KMS-11 (cell line): ENCODE measurements around the gene RHOV.
A peak's percentile ranks its signal among the peaks of the same experiment; 100 is the strongest.

ENCODE experiments used
- H2AFZ ChIP-seq: fragments of 200-600 bp; sonication (generic); 2 replicates; pipeline ENCODE4 v1.6.1; 2016; ENCODE audit warnings: antibody characterized with exemption, mixed run types, low read depth
- H3K27ac ChIP-seq: fragments of 200-600 bp; sonication (generic); 2 replicates; pipeline ENCODE4 v1.6.1; 2016; ENCODE audit warnings: mild to moderate bottlenecking, mixed run types
- H3K27me3 ChIP-seq: fragments of 200-600 bp; sonication (generic); 2 replicates; pipeline ENCODE4 v1.6.1; 2017; ENCODE audit warnings: mild to moderate bottlenecking, low read depth, mixed run types, moderate library complexity; ENCODE audit not compliant: insufficient read depth
- H3K36me3 ChIP-seq: fragments of 200-600 bp; sonication (generic); 2 replicates; pipeline ENCODE4 v1.6.1; 2017; ENCODE audit warnings: mild to moderate bottlenecking, mixed run types; ENCODE audit not compliant: insufficient read depth
- H3K4me1 ChIP-seq: fragments of 200-600 bp; sonication (generic); 2 replicates; pipeline ENCODE4 v1.6.1; 2016; ENCODE audit warnings: mild to moderate bottlenecking, low read depth, mixed run types; ENCODE audit not compliant: poor library complexity, severe bottlenecking
- H3K4me2 ChIP-seq: fragments of 200-600 bp; sonication (generic); 2 replicates; pipeline ENCODE4 v1.7.0; 2016; ENCODE audit warnings: mild to moderate bottlenecking, mixed run types
- H3K4me3 ChIP-seq: fragments of 200-600 bp; sonication (generic); IDR thresholded peaks from 2 replicates; pipeline ENCODE4 v1.6.1; 2017; ENCODE audit warnings: low read depth, low read length, mixed read lengths; ENCODE audit not compliant: insufficient read depth
- H3K79me2 ChIP-seq: fragments of 200-600 bp; sonication (generic); 2 replicates; pipeline ENCODE4 v1.6.1; 2016; ENCODE audit warnings: low read depth, mixed run types; ENCODE audit not compliant: insufficient read depth
- H3K9ac ChIP-seq: fragments of 200-600 bp; sonication (generic); 2 replicates; pipeline ENCODE4 v1.6.1; 2016; ENCODE audit warnings: mild to moderate bottlenecking, mixed run types
- H4K20me1 ChIP-seq: fragments of 200-600 bp; sonication (generic); 2 replicates; pipeline ENCODE4 v1.6.1; 2016; ENCODE audit warnings: mild to moderate bottlenecking, mixed run types; ENCODE audit not compliant: insufficient read depth
- CTCF ChIP-seq: fragments of 200-600 bp; sonication (generic); conservative IDR thresholded peaks from 2 replicates; pipeline ENCODE4 v1.6.1; 2017; ENCODE audit warnings: low read depth, mild to moderate bottlenecking, antibody characterized with exemption, low read length, moderate library complexity, mixed read lengths

Gene RHOV

GRCh38 chr15:40900256-40901052 is 26.4 kb upstream of the RHOV start:
- H2AFZ ChIP-seq: no peak overlapping the region
- H3K27me3 ChIP-seq: no peaks in the 10 kb centered on the region
- H4K20me1 ChIP-seq: no peaks in the 10 kb centered on the region
- H3K79me2 ChIP-seq: peaks cover 5% of the 10 kb centered on the region; the same call in 1 of the 2 replicates
- no peak overlapping the region for H3K27ac ChIP-seq
- TF ChIP-seq CTCF: no peak
- no peaks in the 10 kb centered on the region for H3K36me3 ChIP-seq
- H3K4me3 ChIP-seq: no peak overlapping the region
- no peak overlapping the region for H3K9ac ChIP-seq
- H3K4me2 ChIP-seq: no peak overlapping the region
- peaks cover 19% of the 10 kb centered on the region for H3K4me1 ChIP-seq

GRCh38 chr15:40899536-40900207 is 25.6 kb upstream of the RHOV start:
- Histone ChIP-seq H3K36me3 (no peaks in the 10 kb centered on the region), H3K4me2 (no peak overlapping the region), H3K9ac (no peak overlapping the region), H3K79me2 (peaks cover 7% of the 10 kb centered on the region; the same call in 1 of the 2 replicates), H3K4me1 (peaks cover 13% of the 10 kb centered on the region), H3K4me3 (no peak overlapping the region), H2AFZ (no peak overlapping the region), H4K20me1 (no peaks in the 10 kb centered on the region), H3K27me3 (no peaks in the 10 kb centered on the region), H3K27ac (no peak overlapping the region)
- no peak for TF ChIP-seq CTCF

- Histone ChIP-seq H3K27ac (peak overlapping the region; percentile 18), H2AFZ (peak overlapping the region; percentile 80), H3K4me2 (peak overlapping the region; percentile 77), H4K20me1 (no peaks in the 10 kb centered on the region), H3K27me3 (no peaks in the 10 kb centered on the region), H3K36me3 (no peaks in the 10 kb centered on the region), H3K4me1 (peaks cover 25% of the 10 kb centered on the region), H3K4me3 (no peak overlapping the region), H3K79me2 (peaks cover 7% of the 10 kb centered on the region; the same call in 1 of the 2 replicates), H3K9ac (peak overlapping the region; percentile 48; the same call in 1 of the 2 replicates)
- peak; percentile 50; the same call in 1 of the 2 replicates for TF ChIP-seq CTCF
These were observed 20.8 kb upstream of the RHOV start for GRCh38 chr15:40894681-40895448.

GRCh38 chr15:40893733-40894680 is 20.0 kb upstream of the RHOV start, which contains the start of gene VPS18:
TSS of gene VPS18 (plus strand) at chr15:40894450. CDS start at chr15:40894769, 319 bp downstream.
- Histone ChIP-seq H3K4me3 (no peak within 1 kb of the TSS), H4K20me1 (no peaks in the 10 kb centered on the region), H2AFZ (peak within 1 kb of the TSS; percentile 98), H3K27me3 (no peaks in the 10 kb centered on the region), H3K27ac (peak within 1 kb of the TSS; percentile 18), H3K36me3 (no peaks in the 10 kb centered on the region), H3K79me2 (peaks cover 7% of the 10 kb centered on the region; the same call in 1 of the 2 replicates), H3K4me1 (peaks cover 25% of the 10 kb centered on the region), H3K4me2 (peak within 1 kb of the TSS; percentile 77), H3K9ac (peak within 1 kb of the TSS; percentile 48; the same call in 1 of the 2 replicates)
- TF ChIP-seq CTCF: peak; percentile 60
